Ureter (tissue), 1 donor: ENCODE data around the gene RPS14. TPM values are rescaled to one million over a fixed set of nuclear protein-coding genes. Genes with fewer than 3 reads are reported as not detected.

ENCODE experiments used
- DNase-seq: peaks from one replicate; pipeline ENCODE4 v3.0.0-alpha.2; 2020; ENCODE audit warnings: low spot score
- total RNA-seq: library from RNA; stranded (reverse); gene quantifications from one replicate; pipeline ENCODE4 v1.2.4, GENCODE V29; 2023
- donor health status: DM: yes; HTN: yes; CAD: no.

The RPS14 gene
- total RNA-seq, 1 donor from 2014 or later: 2,344 TPM

DNA sequence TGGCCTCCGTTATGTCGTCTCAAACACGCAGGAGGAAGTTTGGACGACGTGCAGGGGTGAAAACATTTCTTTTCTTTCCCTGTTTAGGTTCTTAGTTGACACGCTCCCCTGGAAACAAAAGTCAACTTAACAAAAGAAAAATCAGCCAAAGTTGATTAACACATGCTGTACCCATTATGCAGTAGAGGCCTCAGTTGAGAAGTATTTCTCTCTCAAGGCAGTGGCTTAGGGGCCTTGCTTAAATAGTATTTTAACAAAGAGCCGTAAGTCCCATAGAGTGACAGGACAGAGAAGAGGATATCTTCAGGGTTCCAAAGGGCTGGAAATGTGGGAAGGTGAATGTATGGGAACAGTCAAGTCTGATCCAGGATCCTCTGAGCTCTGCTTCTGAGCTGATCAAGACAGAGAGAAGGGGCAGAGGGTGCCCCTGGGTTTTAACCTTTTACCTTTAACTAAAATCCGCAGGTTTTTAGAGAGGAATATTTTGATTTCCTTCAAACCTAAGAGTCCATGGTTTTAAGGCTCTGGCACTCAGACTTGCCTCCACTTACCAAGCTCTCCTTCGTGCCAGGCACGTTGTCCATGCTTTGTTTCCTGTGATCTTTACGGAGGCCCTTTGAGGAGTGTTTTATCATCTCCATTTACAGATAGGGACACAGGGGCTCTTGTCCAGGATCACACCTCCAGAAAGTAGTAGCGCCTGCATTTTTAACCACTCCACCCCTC, 36.2 kb downstream of the RPS14 start:
- DNase-seq: no peak

DNA sequence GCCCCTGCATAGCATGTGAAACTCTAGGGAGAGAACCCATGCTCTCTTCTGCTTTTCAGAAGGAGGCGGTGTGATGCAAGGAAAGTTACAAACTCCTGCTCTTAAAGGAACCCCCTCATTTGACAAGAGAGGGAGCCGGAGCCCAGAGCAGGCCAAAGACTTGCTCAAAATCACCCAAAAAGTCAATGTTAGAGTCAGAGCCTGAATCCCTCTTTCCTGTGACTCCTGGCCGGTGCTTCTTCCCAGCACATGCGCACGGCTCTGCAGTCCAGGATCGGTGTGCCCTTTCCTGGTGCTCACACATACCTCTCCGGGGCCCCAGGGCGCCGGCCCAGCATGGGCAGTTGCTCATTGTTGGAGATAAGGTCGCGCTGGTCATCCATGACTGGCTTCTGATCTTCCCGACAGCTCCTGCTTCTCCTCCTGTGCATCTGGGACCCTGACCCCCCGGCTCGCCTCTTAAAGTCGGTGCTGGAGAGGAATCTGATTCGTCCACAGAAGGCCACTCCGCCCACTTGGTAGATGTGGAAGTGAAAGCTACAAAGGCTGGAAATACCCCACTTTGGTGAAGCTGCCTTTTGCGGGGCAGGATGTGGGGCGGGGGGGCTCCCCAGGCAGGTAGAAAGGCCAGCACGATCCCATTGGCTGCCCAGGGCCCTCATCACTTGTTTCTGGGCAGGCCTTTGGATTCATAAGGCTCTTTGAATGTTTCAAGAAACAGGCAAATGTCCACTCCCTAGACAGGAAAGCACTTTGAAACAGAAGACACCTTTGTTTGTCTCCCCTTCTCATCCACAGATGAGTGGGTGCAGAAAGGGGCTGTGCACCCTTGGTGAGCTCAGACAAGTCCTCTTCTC, 37.0 kb downstream of the RPS14 start, which contains the start of gene CD74:
TSS of gene CD74 (minus strand) at position 592 of the 857 bp plus-strand sequence. CDS start at position 431, 161 bp downstream.
- DNase-seq: peak; percentile 91

DNA sequence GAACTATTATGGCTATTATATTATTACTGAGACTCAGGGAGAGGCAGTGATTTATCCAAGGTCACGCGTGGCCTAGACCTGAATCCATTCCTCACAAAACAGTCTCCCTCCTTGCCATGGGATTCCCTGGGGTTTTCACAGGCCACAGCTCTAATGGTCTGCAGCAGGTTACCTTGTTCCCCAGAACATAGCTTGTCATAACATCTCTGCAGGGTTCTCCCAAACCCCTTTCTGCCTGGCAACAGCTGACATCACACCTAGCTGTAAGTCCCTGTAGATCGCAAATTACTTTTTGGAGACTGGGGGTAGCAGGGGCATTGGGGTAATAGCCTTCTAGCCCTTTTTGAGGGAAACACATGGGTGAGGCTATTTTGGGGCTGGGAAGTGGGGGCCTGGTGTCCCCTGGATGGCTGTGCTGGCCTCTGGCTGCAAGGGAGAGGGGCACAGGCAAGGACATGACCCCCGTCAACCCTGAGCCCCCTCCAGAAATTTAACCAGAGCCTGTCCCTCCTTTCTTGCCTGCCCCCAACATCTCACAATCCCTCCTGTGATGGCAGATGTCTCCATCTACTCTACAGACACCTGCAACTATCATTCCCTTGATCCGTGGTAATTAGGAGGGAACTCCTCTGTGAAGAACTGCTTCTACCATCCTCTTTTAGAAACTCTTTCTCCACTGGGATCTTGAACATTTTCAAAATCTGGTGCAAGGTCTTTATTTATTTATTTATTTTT, 38.1 kb downstream of the RPS14 start:
- no peak for DNase-seq

DNA sequence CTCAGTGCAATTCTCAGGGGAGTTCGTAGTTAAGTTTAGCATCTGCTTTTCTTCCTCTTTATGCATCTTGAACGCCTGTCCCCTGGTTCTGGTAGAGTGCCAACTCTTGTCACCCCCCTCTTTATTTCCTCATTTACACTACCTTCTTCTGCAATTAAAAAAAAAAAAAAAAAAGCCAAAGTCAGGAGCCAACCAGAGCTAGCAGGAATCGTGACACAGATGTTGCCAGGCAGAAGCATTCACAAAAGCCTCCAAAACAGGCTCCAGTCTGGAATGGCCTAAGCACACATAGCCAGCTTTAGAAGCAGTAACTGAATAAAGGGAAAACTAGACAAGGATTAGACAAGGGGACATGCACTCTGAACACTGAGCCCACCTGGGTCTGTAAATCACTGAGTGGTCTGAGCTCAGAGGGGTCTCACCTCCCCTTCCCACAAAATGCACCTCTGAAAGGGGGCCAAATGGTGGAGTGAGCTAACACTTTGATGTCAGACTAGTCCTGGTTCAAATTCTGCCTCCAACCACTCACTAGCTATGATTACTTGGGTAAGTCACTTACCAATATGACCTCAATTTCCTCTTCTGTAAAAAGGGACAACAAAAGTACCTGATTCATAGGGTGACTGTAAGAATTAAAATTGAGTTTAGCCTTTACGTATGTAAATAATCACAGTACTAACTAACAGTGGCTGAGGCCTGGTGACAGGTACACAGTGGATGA, 38.9 kb downstream of the RPS14 start:
- peak; percentile 76 for DNase-seq

DNA sequence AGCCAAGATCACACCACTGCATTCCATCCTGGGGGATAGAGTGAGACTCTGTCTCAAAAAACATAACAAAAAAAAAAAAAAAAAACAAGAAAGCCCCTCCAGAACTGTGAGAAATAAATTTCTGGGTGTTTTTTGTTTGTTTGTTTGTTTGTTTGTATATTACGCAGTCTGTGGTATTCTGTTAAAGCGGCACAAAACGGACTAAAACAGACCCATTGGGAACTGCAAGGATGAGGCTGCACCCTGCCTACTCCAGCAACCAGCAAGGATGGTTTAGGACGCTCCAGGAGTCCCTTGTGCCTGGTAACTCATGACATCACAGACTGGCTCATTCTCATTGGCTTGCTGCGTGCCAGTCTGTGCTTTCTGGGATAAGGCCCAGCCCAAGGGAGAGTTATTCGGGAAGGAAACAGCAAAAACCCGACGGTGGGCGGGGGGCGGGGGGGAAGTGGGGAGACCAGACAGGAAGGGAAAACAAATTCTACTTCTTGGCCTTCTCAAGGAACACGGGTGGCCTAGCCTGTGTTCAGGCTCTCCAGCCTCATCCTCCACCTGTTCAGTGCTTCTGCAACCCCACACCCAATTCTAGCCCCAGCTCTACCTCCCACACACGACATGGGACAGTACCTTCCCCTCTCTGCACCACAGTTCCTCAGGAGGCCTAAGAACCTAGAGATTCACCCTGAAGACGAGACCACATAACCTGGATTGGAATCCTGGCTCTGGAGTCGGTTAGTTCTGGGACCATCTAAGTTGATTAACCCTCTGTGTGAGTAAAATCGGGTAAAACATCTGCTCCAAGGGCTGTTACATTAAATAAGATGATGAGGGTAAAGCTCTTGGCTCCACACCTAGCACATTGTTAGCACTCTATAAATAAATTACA, 39.7 kb downstream of the RPS14 start:
- DNase-seq: peak; percentile 88

DNA sequence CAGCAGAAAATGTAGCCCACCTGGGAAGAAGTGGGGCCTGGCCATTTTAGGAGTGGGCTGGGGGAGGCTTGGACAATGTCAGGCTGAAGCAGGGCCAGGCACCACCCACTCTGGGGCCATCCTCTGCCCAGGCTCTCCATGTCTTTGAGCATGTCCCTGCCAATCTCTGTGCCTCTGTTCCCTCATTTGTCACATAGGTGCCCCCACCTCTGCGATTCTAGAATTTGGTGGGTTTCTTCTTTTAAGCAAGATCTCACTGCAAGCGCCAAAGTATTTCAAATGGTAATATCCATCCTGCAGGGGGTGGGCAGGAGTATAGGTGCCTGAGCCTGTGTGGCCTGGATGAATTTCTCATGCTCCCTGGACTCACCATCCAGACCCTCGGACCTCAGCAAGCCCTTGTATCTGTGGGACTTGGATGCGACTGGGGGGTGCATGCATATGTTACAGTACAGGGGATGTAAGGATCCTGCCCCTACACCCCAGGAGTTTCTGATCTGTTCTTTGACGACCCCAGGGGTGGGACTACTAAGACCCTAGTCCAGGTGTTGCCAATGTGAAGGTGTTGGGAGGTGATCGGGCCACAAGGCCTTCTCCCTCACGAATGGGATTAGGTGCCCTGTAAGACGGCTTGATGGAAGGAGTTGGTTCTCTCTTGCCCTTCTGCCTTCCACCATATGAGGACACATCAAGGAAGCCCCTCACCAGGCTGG, 41.2 kb downstream of the RPS14 start:
- no peak for DNase-seq

DNA sequence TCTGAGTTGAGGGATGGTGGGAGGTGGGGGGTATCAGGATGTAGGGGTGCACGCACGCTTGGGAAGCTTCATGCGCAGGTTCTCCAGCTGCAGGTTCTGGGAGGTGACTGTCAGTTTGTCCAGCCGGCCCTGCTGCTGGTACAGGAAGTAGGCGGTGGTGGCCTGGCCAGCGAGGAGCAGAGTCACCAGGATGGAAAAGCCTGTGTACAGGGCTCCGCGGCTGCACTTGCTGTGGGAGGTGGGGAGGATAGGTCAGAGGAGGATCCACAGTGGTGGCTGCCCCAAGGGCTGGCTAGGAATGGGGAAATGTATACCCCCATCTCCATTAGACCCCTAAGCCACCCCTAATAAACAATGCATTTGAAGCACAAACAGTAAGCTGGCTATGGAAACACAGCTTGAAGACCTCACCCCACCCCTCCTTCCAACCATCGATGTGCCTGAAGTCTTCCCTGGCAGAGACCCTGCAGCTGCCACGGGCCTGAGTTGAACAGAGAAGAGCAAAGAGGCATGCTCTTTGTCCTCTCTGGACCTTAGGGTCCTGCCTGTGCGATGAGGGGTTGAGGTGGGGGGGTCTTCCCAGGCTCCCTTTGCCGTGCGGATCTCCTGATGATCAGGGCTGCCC, 42.3 kb downstream of the RPS14 start:
- DNase-seq: no peak

DNA sequence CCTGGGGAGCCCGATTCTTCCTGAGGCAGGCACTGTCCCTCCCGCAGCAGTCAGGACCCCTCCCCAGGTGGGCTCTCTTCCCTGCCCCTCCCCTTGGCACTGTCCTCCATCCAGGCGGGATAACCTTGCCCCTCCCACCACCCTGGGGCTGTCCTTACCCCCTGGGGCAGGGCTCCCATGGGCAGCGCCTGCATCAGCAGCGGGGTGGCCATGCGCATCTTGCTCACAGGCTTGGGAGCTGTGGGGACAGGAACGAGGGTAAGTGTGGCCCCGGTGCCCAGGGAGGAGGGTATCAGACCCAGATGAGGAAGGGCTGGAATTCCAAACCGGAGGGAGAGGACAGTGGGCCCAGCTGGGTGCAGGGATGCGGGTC, 42.8 kb downstream of the RPS14 start:
- DNase-seq: no peak

DNA sequence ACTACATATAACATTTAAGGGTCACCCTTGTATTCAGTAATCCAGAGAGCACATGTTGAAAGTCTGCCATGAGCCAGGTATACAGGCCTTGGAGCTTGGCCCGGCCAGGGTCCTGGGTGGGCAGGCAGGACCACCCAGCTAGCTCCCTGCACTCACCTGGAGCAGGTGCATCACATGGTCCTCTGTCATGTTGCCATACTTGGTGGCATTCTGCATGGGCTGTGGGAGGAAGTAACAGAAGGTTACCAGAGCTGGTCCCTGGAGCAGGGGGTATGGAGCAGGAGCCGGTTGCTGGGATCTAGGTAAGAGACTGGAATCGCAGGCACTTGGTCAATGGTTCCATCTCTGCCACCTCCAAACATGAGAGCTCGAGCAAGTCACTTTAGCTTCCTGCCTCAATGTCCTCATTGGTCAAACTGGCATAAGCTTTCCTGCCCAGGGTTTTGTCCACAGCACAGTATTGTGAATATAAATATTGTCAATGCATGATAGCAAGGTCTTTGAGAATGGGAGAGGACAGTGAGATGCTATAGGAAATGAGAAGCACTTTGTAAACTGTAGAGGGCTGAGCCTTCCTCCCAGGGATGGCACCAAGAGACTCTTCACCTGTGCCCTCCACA, 43.3 kb downstream of the RPS14 start:
- no peak for DNase-seq

DNA sequence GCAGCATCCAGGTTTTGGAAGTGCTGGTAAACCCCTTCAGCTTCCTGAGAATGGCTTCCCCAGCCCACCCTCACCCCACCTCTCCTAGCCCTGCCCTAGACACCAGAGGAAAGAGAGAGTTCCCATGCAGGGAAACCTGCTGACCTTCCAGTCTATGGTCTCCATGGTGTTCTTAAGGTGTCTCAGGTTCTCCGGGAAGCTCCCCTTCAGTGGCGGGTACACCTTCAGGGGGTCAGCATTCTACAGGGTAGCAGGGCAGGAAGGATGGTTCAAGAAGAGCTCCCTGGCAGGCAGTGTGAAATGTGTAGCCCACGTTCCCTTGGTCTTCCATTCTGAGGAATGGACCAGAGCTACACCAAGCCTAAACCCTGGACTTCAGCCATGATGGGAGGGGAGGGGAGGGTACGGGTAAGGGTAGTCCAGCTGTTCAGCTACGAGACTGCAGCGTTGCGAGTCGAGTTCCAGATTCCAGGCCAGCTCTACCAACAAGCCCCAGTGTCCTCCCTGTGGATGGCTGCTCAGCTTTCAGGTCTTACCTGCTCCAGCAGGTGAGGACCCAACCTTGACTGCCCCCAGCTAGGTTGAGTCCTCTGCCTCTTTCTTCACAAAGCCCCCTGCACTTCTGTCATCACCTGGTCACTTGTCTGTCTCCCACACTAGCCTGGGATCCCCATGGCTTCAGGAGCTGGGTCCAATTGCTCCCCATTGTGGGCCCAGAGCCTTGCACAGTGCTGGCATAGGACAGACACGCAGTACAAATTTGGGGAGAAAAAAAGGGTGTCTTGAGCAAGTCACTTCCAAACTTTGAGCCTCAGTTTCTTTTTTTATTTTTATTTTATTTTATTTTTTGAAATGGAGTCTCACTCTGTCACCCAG, 44.4 kb downstream of the RPS14 start:
- no peak for DNase-seq

DNA sequence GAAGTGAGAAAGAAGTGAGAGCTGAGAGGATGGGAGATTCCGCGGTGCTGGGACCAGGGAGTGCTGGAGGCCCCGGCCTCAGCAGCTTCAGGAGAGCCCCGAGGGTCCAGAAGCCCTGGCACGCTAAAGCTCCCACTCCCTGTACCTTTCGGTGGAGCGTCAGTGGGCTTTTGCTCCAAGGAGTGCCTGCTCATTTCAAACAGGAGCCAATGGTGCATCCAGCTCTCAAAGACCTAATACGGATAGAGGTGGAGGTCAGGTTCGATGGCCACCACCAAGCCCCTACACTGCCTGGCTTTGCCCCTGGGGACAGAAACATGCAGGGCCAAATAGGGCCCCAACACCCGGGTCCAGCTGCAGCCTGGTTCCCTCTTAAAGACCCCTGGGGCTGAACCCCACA, 45.0 kb downstream of the RPS14 start:
- DNase-seq: no peak

DNA sequence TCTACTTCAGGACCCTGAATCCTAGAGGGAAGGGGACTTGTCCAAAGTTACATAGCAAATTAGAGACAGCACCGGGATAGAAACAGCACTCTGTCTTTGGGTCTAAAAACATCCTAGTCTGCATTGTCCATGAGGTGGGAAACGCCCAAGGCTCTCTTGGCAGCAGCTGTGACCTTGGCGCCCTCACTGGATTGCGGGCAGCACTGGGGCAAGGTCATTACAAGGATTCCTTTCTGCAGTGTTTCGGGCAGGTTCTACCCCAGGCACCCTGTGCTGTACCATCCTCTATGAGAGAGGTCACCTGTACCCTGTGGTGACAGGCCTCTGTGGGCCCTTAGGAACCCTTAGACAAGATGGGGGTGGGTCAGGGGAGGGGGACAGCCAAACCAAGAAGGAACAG, 45.4 kb downstream of the RPS14 start:
- no peak for DNase-seq

DNA sequence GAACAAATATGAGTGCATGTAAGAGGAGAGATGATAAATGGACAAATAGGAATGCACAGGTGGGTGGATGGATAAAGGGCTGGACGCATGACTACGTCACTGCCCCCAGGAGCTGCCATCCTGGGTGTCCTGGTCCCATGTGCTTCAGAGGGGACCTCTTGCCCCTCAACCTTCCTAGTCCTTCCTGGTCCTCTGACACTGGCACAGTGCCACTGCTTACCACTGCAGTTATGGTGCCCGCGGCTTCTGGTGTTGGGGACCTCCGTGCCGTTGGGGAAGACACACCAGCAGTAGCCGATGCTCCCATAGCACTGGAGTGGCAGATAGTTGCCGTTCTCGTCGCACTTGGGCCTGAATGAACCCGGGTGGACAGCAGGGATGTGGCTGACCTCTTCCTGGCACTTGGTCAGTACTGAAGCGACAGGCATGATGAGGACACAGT, 46.6 kb downstream of the RPS14 start:
- DNase-seq: no peak

DNA sequence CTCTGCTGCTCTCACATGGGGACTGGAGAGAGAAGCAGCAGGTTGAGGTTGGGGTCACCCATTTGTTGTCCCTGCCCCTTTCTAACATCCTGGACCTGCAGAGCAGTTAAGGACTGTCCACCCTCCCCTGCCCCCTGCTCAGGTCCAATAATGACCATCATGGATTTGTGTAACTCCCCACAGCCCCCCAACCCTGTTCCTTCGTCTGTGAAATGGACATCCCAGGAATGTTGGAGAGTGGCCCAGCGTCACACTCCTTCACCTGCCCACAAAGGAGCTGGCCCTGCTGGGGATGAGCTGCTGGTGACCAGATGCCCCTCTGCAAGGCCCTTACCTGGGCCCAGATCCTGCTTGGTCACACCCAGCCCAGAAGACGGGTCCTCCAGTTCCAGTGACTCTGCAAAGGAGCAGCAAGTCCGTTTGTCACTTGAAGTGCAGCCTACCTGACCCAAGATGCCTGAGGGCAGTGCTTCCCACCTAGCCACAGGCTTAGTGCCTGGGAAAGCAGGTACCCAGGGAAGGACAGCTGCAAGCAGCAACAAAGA, 47.2 kb downstream of the RPS14 start:
- no peak for DNase-seq

DNA sequence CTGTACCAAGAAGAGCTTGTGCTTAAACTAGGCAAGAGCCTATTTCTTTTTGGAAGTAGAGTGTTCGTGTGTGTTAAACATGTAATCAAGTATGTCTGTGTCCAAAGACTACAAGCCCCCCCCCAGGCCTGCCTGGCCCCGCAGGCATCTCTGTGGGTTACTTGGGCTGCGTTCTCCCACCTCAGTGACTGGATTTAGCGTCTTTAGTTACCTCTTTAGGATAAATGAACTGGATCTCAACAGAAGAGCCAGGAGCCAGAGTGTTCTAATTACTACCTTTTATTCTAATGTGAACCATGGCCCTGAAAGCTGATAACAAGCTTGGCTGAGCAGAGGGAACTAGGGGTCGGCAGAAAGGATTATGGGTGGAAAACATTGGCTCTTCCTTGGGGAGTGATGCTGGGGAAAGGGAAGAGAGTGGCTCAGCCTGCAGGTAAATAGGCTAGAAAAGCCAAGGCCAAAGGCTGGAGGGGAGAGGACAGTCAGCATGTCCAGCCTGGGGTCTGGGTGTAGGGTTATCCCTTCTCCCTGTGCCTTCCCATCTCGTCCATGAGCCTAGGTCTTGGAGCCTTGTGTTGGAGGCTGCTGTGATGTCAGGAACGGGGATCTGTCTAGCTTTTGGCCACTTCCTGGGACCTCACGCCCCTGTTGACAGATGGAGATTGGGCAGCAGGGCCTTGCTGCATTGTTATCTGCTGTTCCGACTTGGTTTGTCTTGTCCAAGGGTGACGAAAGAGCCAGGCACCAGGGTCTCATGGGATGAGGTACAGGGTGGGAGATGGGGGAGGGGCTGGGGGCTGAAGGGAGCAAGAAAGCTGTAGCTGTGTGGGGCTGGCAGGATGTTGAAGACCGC, 47.9 kb downstream of the RPS14 start:
- no peak for DNase-seq

DNA sequence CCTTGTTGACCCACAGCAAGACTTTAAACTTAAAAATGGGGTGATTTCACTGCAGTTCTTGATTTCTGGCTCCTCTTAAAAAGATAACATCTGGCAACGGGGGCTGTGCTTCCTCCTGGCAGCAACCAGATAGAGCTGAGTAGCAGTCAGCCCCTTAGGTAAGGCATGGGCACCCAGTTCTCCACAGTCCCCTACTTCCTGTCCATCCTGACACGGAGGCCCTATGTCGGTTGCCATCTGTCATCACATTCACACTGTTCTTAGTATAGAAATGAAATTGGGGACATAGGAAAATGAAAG, 48.5 kb downstream of the RPS14 start:
- DNase-seq: no peak
